PC-9 (cell line): ENCODE measurements around the gene EXOG. TPM values are rescaled to one million over a fixed set of nuclear protein-coding genes. Genes with fewer than 3 reads are reported as not detected.

ENCODE experiments used
- BruUV-seq: library from RNA; stranded (reverse); fragments of 400-500 nt; replicated peaks from 2 replicates; lab custom pipeline; 2021; lab: Mats Ljungman, UMichigan
- CTCF ChIA-PET: fragments of 300-600 bp; sonication (Branson Sonifier 250); formaldehyde crosslinking; loops from one replicate; lab custom pipeline; 2022; ENCODE audit warnings: antibody characterized with exemption; lab: Charles Lee
- POLR2A ChIA-PET: fragments of 300-600 bp; sonication (Branson Sonifier 250); formaldehyde crosslinking; loops from one replicate; lab custom pipeline; 2022; ENCODE audit warnings: antibody characterized with exemption; ENCODE audit not compliant: unreplicated experiment; lab: Charles Lee
- DNase-seq, 2 experiments: peaks; one replicate each; pipeline versions ENCODE4 v3.0.0 to v3.0.0-alpha.2; 2015 to 2022; ENCODE audit warnings: mixed read lengths in 1 of 2
- H2AFZ ChIP-seq: fragments of 200-600 bp; sonication (generic); 2 replicates; pipeline ENCODE4 v1.8.1; 2017; ENCODE audit warnings: antibody characterized with exemption
- H3F3A ChIP-seq: fragments of 200-600 bp; sonication (generic); 2 replicates; pipeline ENCODE4 v1.8.1; 2017; ENCODE audit warnings: antibody characterized with exemption, mild to moderate bottlenecking, low read depth; ENCODE audit not compliant: insufficient read depth
- H3K27ac ChIP-seq: fragments of 200-600 bp; sonication (generic); 2 replicates; pipeline ENCODE4 v1.6.1; 2016; ENCODE audit warnings: mixed run types
- H3K27me3 ChIP-seq: fragments of 200-600 bp; sonication (generic); 2 replicates; pipeline ENCODE4 v1.6.1; 2016; ENCODE audit warnings: low read depth, mixed run types; ENCODE audit not compliant: insufficient read depth
- H3K36me3 ChIP-seq: fragments of 200-600 bp; sonication (generic); 2 replicates; pipeline ENCODE4 v1.6.1; 2016; ENCODE audit warnings: low read depth, mixed run types
- H3K4me1 ChIP-seq: fragments of 200-600 bp; sonication (generic); replicated peaks from 2 replicates; pipeline ENCODE4 v1.6.1; 2016; ENCODE audit warnings: mixed run types; ENCODE audit not compliant: insufficient read depth
- H3K4me2 ChIP-seq: fragments of 200-600 bp; sonication (generic); 2 replicates; pipeline ENCODE4 v1.6.1; 2017; ENCODE audit warnings: mixed run types
- H3K4me3 ChIP-seq: fragments of 200-600 bp; sonication (generic); 2 replicates; pipeline ENCODE4 v1.6.1; 2016; ENCODE audit warnings: mixed run types
- H3K79me2 ChIP-seq: fragments of 200-600 bp; sonication (generic); 2 replicates; pipeline ENCODE4 v1.6.1; 2017; ENCODE audit warnings: low read depth, mixed run types
- H3K9me2 ChIP-seq: fragments of 200-600 bp; sonication (generic); 2 replicates; pipeline ENCODE4 v1.8.1; 2017; ENCODE audit warnings: mild to moderate bottlenecking; ENCODE audit not compliant: insufficient read depth
- H3K9me3 ChIP-seq: fragments of 200-600 bp; sonication (generic); 2 replicates; pipeline ENCODE4 v1.8.1; 2016; ENCODE audit warnings: low read depth; ENCODE audit not compliant: insufficient read depth
- H4K20me1 ChIP-seq: fragments of 200-600 bp; sonication (generic); 2 replicates; pipeline ENCODE4 v1.8.1; 2017; ENCODE audit not compliant: insufficient read depth
- EZH2 ChIP-seq: fragments of 200-600 bp; sonication (generic); IDR thresholded peaks from 2 replicates; pipeline ENCODE4 v1.8.0; 2017; ENCODE audit warnings: antibody characterized with exemption, low read depth
- intact Hi-C: fragments of 100-400 bp; cut with micrococcal nuclease; formaldehyde crosslinking; loops from one replicate; pipeline ENCODE4 v1.10.0; 2022; ENCODE audit not compliant: unreplicated experiment
- total RNA-seq: library from RNA; stranded (reverse); gene quantifications from 2 replicates; pipeline ENCODE4 v1.2.3, GENCODE V29; 2021
- TF ChIP-seq, protein P1 (sequence below): fragments of 200-600 bp; sonication (generic); conservative IDR thresholded peaks from 2 replicates; pipeline ENCODE4 v1.6.1; 2017; ENCODE audit warnings: mixed run types, antibody characterized with exemption, mild to moderate bottlenecking, moderate library complexity

The EXOG gene
- total RNA-seq, 1 experiment from 2014 or later, result 7.5 TPM

DNA sequence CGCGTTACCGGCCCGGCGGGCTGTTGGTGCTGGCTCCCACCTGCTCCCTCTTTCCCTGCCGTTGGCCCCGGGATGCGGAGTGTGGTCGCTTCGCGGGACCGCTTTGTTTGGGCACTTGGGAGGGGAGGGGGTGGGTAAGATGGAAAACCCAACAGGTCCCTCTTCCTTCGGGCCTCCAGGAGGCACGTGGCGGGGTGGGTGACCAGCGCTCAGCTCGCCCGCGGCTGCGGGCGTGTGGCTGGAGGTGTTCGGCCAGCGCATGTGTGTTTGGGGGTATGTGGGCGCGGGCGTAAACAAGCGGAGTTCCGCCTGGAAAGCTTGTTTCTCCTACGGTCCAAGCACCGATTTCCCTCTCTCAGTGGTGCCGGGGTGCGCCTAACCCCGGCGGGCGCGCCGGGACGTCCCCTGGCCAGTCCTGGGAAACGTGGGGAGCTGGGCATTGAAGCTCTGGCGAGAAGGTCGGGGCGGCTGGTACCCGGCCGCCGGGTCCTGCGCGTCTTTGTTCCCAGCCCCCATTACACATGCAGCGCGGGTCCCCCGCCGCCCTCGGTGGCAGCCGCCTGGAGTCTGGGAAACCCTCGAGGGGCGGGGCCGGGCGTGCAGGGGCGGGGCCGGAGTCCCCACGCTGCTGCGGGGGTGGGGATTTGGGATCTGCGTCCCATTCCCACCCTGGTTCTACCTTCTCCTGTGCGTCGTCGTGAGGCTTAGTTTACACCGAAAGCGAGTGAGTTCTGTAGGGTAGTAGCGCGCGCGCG is 41.1 kb upstream of the EXOG start:
- Histone ChIP-seq H3K9me2 (no peaks in the 10 kb centered on the region), H2AFZ (peak overlapping the region; percentile 88), H3K79me2 (peaks cover 37% of the 10 kb centered on the region), H4K20me1 (peaks cover 18% of the 10 kb centered on the region; the same call in 1 of the 2 replicates), H3K27ac (no peak overlapping the region), H3K36me3 (no peaks in the 10 kb centered on the region), H3K4me3 (peak overlapping the region; percentile 89), H3K27me3 (no peaks in the 10 kb centered on the region), H3K9me3 (no peaks in the 10 kb centered on the region), H3K4me1 (peaks cover 13% of the 10 kb centered on the region), H3F3A (no peaks in the 10 kb centered on the region; the same call in 1 of the 2 replicates), H3K4me2 (peak overlapping the region; percentile 91)
- peak; percentile 53 to 80 for DNase-seq
- no TSS peak for BruUV-seq
- intact Hi-C loops, result loop anchor here (2.0 to 10.0 kb wide), 3 partner anchors 26 to 320 kb away; partner anchors contain the start of genes ACAA1, MYD88 and XYLB
- POLR2A ChIA-PET, result interaction anchor here (0.6 kb wide), 1 partner anchor 729 kb away, joined by 3 read pairs; no protein-coding TSS in a partner anchor
- TF ChIP-seq, protein P1, sequence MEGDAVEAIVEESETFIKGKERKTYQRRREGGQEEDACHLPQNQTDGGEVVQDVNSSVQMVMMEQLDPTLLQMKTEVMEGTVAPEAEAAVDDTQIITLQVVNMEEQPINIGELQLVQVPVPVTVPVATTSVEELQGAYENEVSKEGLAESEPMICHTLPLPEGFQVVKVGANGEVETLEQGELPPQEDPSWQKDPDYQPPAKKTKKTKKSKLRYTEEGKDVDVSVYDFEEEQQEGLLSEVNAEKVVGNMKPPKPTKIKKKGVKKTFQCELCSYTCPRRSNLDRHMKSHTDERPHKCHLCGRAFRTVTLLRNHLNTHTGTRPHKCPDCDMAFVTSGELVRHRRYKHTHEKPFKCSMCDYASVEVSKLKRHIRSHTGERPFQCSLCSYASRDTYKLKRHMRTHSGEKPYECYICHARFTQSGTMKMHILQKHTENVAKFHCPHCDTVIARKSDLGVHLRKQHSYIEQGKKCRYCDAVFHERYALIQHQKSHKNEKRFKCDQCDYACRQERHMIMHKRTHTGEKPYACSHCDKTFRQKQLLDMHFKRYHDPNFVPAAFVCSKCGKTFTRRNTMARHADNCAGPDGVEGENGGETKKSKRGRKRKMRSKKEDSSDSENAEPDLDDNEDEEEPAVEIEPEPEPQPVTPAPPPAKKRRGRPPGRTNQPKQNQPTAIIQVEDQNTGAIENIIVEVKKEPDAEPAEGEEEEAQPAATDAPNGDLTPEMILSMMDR, result no peak
- no peak for TF ChIP-seq EZH2
- CTCF ChIA-PET, result interaction anchor here (1.0 kb wide), 1 partner anchor 108 kb away, joined by 6 read pairs; the partner anchor contains the start of gene XYLB

DNA sequence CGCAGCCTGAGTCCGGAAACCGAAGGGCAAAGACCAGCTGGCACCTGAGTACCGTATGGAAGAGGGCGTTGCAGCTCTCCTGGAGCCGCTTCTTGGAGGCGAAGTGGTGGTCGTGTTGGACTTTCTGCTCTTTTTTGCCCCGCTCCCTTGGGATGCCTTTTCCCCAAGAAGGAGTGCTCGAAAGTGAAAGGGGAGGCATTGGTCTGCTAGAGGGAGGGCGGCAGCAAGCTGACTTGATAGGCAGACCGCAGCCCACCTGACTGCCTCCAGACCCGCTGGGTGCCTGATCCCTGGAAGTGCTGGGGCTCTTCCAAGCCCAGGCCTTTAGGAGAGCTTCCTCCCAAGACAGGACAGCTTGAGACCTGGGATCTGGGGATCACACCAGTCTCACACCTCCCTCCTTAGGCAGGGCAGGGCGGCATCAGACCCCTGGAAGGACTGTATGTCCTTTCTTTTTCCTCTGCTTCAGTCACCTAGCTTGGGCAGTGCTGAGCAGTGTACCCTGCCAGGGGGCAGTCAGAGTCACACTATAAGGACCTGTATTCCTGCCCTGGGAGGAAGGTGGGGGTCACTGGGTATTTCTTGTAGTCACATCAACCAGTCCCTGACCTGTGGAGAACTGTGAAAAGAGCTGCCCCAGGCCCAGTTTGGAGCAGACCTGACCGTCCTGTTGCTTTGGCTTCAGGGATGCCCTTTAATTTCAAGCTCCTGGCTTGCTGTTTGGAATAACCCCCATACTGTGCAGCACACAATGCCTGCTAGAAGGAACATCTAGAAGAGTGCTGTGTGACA is 40.3 kb upstream of the EXOG start:
- POLR2A ChIA-PET, result interaction anchor here (0.6 kb wide), 1 partner anchor 729 kb away, joined by 3 read pairs; no protein-coding TSS in a partner anchor
- CTCF ChIA-PET, result interaction anchor here (0.6 to 1.0 kb wide), 2 partner anchors 109 to 207 kb away, joined by 3 to 6 read pairs; partner anchors contain the start of gene XYLB
- intact Hi-C loops, result loop anchor here (2.0 to 10.0 kb wide), 3 partner anchors 25 to 321 kb away; partner anchors contain the start of genes ACAA1, MYD88 and XYLB
- H3K9me3 ChIP-seq, result no peaks in the 10 kb centered on the region
- H3F3A ChIP-seq, result no peaks in the 10 kb centered on the region; the same call in 1 of the 2 replicates
- H2AFZ ChIP-seq, result peak overlapping the region; percentile 88
- H3K9me2 ChIP-seq, result no peaks in the 10 kb centered on the region
- H3K27ac ChIP-seq, result no peak overlapping the region
- TF ChIP-seq, protein P1, result no peak
- no peak for TF ChIP-seq EZH2
- H3K27me3 ChIP-seq, result no peaks in the 10 kb centered on the region
- peaks cover 37% of the 10 kb centered on the region for H3K79me2 ChIP-seq
- peaks cover 18% of the 10 kb centered on the region; the same call in 1 of the 2 replicates for H4K20me1 ChIP-seq
- no peak for DNase-seq
- H3K36me3 ChIP-seq, result no peaks in the 10 kb centered on the region
- H3K4me2 ChIP-seq, result peak overlapping the region; percentile 91
- peaks cover 13% of the 10 kb centered on the region for H3K4me1 ChIP-seq
- no TSS peak for BruUV-seq
- H3K4me3 ChIP-seq, result peak overlapping the region; percentile 89
